HepG2 (cell line): ENCODE measurements around the gene PPFIA3. TPM values are rescaled to one million over a fixed set of nuclear protein-coding genes. Genes with fewer than 3 reads are reported as not detected.

ENCODE experiments used
- CENPBD1 ChIP-seq: sonication (generic); formaldehyde crosslinking; IDR thresholded peaks from 2 replicates; pipeline ENCODE4 v1.8.0; 2022; ENCODE audit warnings: missing genetic modification reagents, low read depth, mild to moderate bottlenecking, borderline replicate concordance
- FOXK2 ChIP-seq: fragments of 450-650 bp; IDR thresholded peaks from 2 replicates; pipeline ENCODE4 v1.6.1; 2016
- FOXP1 ChIP-seq, 2 experiments: fragments of 450-650 bp in 1 of 2; IDR thresholded peaks; 2 replicates each; pipeline ENCODE4 v1.6.1; 2017 to 2018; ENCODE audit warnings: antibody characterized with exemption in 1 of 2
- GABPB1 ChIP-seq: IDR thresholded peaks from 2 replicates; pipeline ENCODE4 v1.6.1; 2016; ENCODE audit warnings: mild to moderate bottlenecking, missing genetic modification reagents, moderate library complexity, missing compliant biosample characterization
- HNRNPLL ChIP-seq: fragments of 200-400 bp; formaldehyde crosslinking; IDR thresholded peaks from 2 replicates; pipeline ENCODE4 v1.6.1; 2017; ENCODE audit warnings: mild to moderate bottlenecking, low read depth, low read length; ENCODE audit not compliant: poor library complexity, severe bottlenecking
- IKZF5 ChIP-seq: IDR thresholded peaks from 2 replicates; pipeline ENCODE4 v1.6.1; 2018; ENCODE audit warnings: missing genetic modification reagents, mild to moderate bottlenecking, missing compliant biosample characterization
- MAZ ChIP-seq, 2 experiments: sonication (generic) in 1 of 2; formaldehyde crosslinking in 1 of 2; IDR thresholded peaks; 2 replicates each; pipeline versions ENCODE4 v1.5.0 to v1.6.1; 2012 to 2020; ENCODE audit warnings: low read depth in 2 of 2, mild to moderate bottlenecking in 2 of 2, borderline replicate concordance in 1 of 2, improper control_type of control experiment in 1 of 2, low read length in 1 of 2, missing genetic modification reagents in 1 of 2, moderate library complexity in 1 of 2
- MIER3 ChIP-seq: IDR thresholded peaks from 2 replicates; pipeline ENCODE4 v1.6.1; 2016; ENCODE audit warnings: missing compliant biosample characterization, borderline replicate concordance
- NFKBIZ ChIP-seq: IDR thresholded peaks from 2 replicates; pipeline ENCODE4 v1.6.1; 2018; ENCODE audit warnings: missing genetic modification reagents, missing compliant biosample characterization
- RBAK ChIP-seq: sonication (generic); formaldehyde crosslinking; IDR thresholded peaks from 2 replicates; pipeline ENCODE4 v1.5.1; 2020; ENCODE audit warnings: mild to moderate bottlenecking, missing genetic modification reagents
- SALL1 ChIP-seq: sonication (generic); formaldehyde crosslinking; IDR thresholded peaks from 2 replicates; pipeline ENCODE4 v1.8.0; 2022; ENCODE audit warnings: mild to moderate bottlenecking, missing genetic modification reagents
- SAP130 ChIP-seq: IDR thresholded peaks from 2 replicates; pipeline ENCODE4 v1.6.1; 2016; ENCODE audit warnings: low read depth
- SMAD3 ChIP-seq: sonication (generic); formaldehyde crosslinking; IDR thresholded peaks from 2 replicates; pipeline ENCODE4 v1.4.0; 2020; ENCODE audit warnings: missing genetic modification reagents
- SPEN ChIP-seq: sonication (generic); formaldehyde crosslinking; IDR thresholded peaks from 2 replicates; pipeline ENCODE4 v1.5.1; 2020; ENCODE audit warnings: low read depth, mild to moderate bottlenecking, missing genetic modification reagents
- SRF ChIP-seq: IDR thresholded peaks from 2 replicates; pipeline ENCODE4 v1.6.1; 2011; ENCODE audit warnings: mild to moderate bottlenecking, low read depth, low read length, moderate library complexity
- TOE1 ChIP-seq: sonication (generic); formaldehyde crosslinking; IDR thresholded peaks from 2 replicates; pipeline ENCODE4 v1.4.0; 2020; ENCODE audit warnings: mild to moderate bottlenecking, missing genetic modification reagents
- ZNF256 ChIP-seq: sonication (generic); formaldehyde crosslinking; conservative IDR thresholded peaks from 2 replicates; pipeline ENCODE4 v1.4.0; 2020; ENCODE audit warnings: missing genetic modification reagents
- ZNF260 ChIP-seq: sonication (generic); formaldehyde crosslinking; IDR thresholded peaks from 2 replicates; pipeline ENCODE4 v1.4.0; 2020; ENCODE audit warnings: missing genetic modification reagents, low read depth, mild to moderate bottlenecking, borderline replicate concordance
- ZNF7 ChIP-seq: IDR thresholded peaks from 2 replicates; pipeline ENCODE4 v1.6.1; 2016; ENCODE audit warnings: missing biosample characterization, missing genetic modification reagents
- ZNF709 ChIP-seq: sonication (generic); formaldehyde crosslinking; IDR thresholded peaks from 2 replicates; pipeline ENCODE4 v1.5.0; 2020; ENCODE audit warnings: mild to moderate bottlenecking, missing genetic modification reagents
- ZNF775 ChIP-seq: sonication (generic); formaldehyde crosslinking; IDR thresholded peaks from 2 replicates; pipeline ENCODE4 v1.4.0; 2020; ENCODE audit warnings: missing genetic modification reagents, mild to moderate bottlenecking, moderate library complexity, borderline replicate concordance
- polyA plus RNA-seq, 8 experiments: library from polyadenylated mRNA; depleted of rRNA in 3 of 8; stranded (reverse) in 7 of 8; unstranded in 1 of 8; fragments of >200 nt; fragmentation: Illumina TruSeq in 4 of 8; extraction: Trizol in 4 of 8; gene quantifications; 2 replicates each; pipeline versions ENCODE4 v1.2.1 to v1.2.3, GENCODE V29; 2011 to 2016; ENCODE audit warnings: low read depth in 4 of 8, missing spikeins in 1 of 8, mixed read lengths in 1 of 8; ENCODE audit not compliant: insufficient read depth in 1 of 8
- total RNA-seq, 5 experiments: library from RNA; depleted of rRNA; stranded (reverse); fragments of >200 nt; fragmentation: Illumina TruSeq; extraction: Trizol; gene quantifications; 2 replicates each; pipeline ENCODE4 v1.2.3, GENCODE V29; 2016; ENCODE audit warnings: low read depth in 1 of 5
- TF ChIP-seq, protein P1 (sequence below): sonication (generic); formaldehyde crosslinking; conservative IDR thresholded peaks from 2 replicates; pipeline ENCODE4 v1.4.0; 2020; ENCODE audit warnings: missing genetic modification reagents
- TF ChIP-seq, protein P2 (sequence below): sonication (generic); formaldehyde crosslinking; IDR thresholded peaks from 2 replicates; pipeline ENCODE4 v1.5.0; 2020; ENCODE audit warnings: mild to moderate bottlenecking, missing genetic modification reagents
- TF ChIP-seq, protein P3 (sequence below): sonication (generic); formaldehyde crosslinking; IDR thresholded peaks from 2 replicates; pipeline ENCODE4 v1.5.0; 2020; ENCODE audit warnings: missing genetic modification reagents

The PPFIA3 gene
- total and polyA plus RNA-seq, 2 of the 13 experiments (the other 11 are each of a cell fraction or from before 2014, with no cell fraction given), result 6.7 to 8.6 TPM

DNA sequence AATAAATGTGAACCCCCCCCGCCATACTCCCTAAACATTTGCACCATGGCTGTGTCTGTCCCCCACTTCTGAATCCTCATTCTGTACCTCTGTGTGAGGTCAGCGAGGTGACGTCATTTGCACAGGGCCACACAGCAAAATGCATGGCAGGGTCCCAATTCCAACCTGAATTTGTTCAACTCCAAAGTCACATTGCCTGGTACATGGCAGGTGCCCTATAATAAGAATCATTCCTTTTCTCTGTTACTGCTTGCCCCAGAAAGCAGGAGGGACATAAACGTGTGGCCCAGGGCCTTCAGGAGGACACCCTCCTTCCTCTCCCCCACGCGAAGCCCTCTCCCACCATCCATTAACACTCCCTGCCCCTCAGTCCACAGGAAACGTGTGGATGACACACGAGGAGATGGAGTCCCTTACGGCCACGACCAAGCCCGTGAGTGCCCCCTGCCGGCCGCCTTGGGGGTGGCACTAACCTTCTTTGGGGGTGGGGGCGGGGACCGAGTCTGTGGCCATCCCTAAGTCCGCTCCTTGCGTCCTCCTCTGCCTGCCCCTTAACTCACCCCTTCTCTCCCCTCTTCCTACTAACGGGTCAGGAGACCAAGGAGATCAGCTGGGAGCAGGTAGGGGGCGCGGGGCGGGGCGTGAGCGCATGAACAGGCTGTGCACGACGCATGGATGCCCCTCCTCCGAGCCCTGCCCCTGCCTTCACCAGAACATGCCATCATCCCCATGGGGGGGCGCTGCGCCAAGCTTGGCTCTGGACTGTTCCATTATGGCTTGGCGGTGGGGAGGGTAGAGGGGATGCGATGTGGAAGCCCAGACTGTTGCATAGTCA is 26.4 kb downstream of the PPFIA3 start (continued):
- no peak for TF ChIP-seq CENPBD1 (CRISPR knock-in tag)
- peak; percentile 74 for TF ChIP-seq SRF
- no peak for TF ChIP-seq FOXP1 (IDR thresholded peaks at IDR 0.05)
- no peak for TF ChIP-seq FOXP1 (CRISPR knock-in tag; IDR thresholded peaks at IDR 0.05)
- TF ChIP-seq, protein P1, sequence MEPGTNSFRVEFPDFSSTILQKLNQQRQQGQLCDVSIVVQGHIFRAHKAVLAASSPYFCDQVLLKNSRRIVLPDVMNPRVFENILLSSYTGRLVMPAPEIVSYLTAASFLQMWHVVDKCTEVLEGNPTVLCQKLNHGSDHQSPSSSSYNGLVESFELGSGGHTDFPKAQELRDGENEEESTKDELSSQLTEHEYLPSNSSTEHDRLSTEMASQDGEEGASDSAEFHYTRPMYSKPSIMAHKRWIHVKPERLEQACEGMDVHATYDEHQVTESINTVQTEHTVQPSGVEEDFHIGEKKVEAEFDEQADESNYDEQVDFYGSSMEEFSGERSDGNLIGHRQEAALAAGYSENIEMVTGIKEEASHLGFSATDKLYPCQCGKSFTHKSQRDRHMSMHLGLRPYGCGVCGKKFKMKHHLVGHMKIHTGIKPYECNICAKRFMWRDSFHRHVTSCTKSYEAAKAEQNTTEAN (CRISPR knock-in tag), result no peak
- TF ChIP-seq, protein P2, sequence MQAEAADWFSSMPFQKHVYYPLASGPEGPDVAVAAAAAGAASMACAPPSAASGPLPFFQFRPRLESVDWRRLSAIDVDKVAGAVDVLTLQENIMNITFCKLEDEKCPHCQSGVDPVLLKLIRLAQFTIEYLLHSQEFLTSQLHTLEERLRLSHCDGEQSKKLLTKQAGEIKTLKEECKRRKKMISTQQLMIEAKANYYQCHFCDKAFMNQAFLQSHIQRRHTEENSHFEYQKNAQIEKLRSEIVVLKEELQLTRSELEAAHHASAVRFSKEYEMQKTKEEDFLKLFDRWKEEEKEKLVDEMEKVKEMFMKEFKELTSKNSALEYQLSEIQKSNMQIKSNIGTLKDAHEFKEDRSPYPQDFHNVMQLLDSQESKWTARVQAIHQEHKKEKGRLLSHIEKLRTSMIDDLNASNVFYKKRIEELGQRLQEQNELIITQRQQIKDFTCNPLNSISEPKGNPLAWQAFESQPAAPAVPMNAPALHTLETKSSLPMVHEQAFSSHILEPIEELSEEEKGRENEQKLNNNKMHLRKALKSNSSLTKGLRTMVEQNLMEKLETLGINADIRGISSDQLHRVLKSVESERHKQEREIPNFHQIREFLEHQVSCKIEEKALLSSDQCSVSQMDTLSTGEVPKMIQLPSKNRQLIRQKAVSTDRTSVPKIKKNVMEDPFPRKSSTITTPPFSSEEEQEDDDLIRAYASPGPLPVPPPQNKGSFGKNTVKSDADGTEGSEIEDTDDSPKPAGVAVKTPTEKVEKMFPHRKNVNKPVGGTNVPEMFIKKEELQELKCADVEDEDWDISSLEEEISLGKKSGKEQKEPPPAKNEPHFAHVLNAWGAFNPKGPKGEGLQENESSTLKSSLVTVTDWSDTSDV (CRISPR knock-in tag), result no peak
- TF ChIP-seq, protein P3, sequence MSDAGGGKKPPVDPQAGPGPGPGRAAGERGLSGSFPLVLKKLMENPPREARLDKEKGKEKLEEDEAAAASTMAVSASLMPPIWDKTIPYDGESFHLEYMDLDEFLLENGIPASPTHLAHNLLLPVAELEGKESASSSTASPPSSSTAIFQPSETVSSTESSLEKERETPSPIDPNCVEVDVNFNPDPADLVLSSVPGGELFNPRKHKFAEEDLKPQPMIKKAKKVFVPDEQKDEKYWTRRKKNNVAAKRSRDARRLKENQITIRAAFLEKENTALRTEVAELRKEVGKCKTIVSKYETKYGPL (CRISPR knock-in tag), result no peak
- TF ChIP-seq SAP130 (CRISPR knock-in tag), result 0 out of 2 replicates have a peak, but pooled peaks have one; percentile 33
- no peak for TF ChIP-seq ZNF7 (CRISPR knock-in tag)
- no peak for TF ChIP-seq SPEN (CRISPR knock-in tag)
- TF ChIP-seq SALL1 (CRISPR knock-in tag), result peak; percentile 65
- TF ChIP-seq FOXK2, result no peak
- TF ChIP-seq IKZF5 (CRISPR knock-in tag), result 0 out of 2 replicates have a peak, but pooled peaks have one; percentile 23
- TF ChIP-seq MAZ (IDR thresholded peaks at IDR 0.05; ENCODE audit: borderline replicate concordance, low read depth, low read length), result 0 out of 2 replicates have a peak, but pooled peaks have one; percentile 20
- no peak for TF ChIP-seq MAZ (CRISPR knock-in tag; IDR thresholded peaks at IDR 0.05; ENCODE audit: low read depth)
- TF ChIP-seq MIER3 (CRISPR knock-in tag), result no peak
- no peak for TF ChIP-seq ZNF775
- TF ChIP-seq ZNF709 (CRISPR knock-in tag), result no peak
- no peak; the same call in 1 of the 2 replicates for TF ChIP-seq GABPB1
- TF ChIP-seq ZNF256 (CRISPR knock-in tag), result no peak
- no peak for TF ChIP-seq RBAK
- TF ChIP-seq ZNF260, result no peak
- no peak for TF ChIP-seq TOE1 (CRISPR knock-in tag)
- TF ChIP-seq HNRNPLL, result peak; percentile 30
- no peak for TF ChIP-seq SMAD3 (CRISPR knock-in tag)
- TF ChIP-seq NFKBIZ (CRISPR knock-in tag), result no peak
